Psoas muscle (tissue), 8 donors: Measurements from ENCODE around the gene HEATR3. TPM values are rescaled to one million over a fixed set of nuclear protein-coding genes. Genes with fewer than 3 reads are reported as not detected.

ENCODE experiments used
- ATAC-seq, 4 donors: fragments of 200-7000 bp; cut with Tn5 transposase; one replicate each; pipeline ENCODE4 v1.9.1; 2020; ENCODE audit warnings: moderate library complexity in 3 of 4, mild to moderate bottlenecking in 2 of 4
- DNase-seq, 2 donors: peaks; one replicate each; pipeline ENCODE4 v3.0.0-alpha.2; 2020
- H3K27ac ChIP-seq: fragments of 200-600 bp; one replicate; pipeline ENCODE4 v1.8.0; 2022
- H3K27me3 ChIP-seq, 3 donors: fragments of 200-600 bp in 1 of 3; one replicate each; pipeline versions ENCODE4 v1.6.1 to v1.8.0; 2013 to 2022; ENCODE audit warnings: low read length in 2 of 3, mild to moderate bottlenecking in 2 of 3, moderate library complexity in 1 of 3; ENCODE audit not compliant: insufficient read depth in 3 of 3
- H3K36me3 ChIP-seq, 2 donors: fragments of 200-600 bp in 1 of 2; one replicate each; pipeline versions ENCODE4 v1.6.1 to v1.8.0; 2013 to 2022; ENCODE audit warnings: low read depth in 1 of 2, mild to moderate bottlenecking in 1 of 2, moderate library complexity in 1 of 2; ENCODE audit not compliant: insufficient read depth in 1 of 2
- H3K4me1 ChIP-seq: fragments of 200-600 bp; one replicate; pipeline ENCODE4 v1.8.0; 2022
- H3K4me3 ChIP-seq: fragments of 200-600 bp; one replicate; pipeline ENCODE4 v1.8.0; 2022; ENCODE audit warnings: mild to moderate bottlenecking
- H3K9me3 ChIP-seq: fragments of 200-600 bp; one replicate; pipeline ENCODE4 v1.8.0; 2022
- WGBS, 3 donors: extraction: QIAGEN DNeasy Blood & Tissue Kit; methylation state at CpG; one replicate each; pipeline versions ENCODE4 v1.1.6 to v1.1.7; 2013; 5-methylcytosine and 5-hydroxymethylcytosine counted together
- intact Hi-C, 2 donors: fragments of 100-400 bp; cut with DNase I; formaldehyde crosslinking; loops; one replicate each; pipeline versions ENCODE4 v1.11.0 to v1.14.2; 2022
- polyA plus RNA-seq, 3 donors: library from polyadenylated mRNA; stranded (reverse); fragments of 200-250 nt; gene quantifications; one replicate each; pipeline ENCODE4 v1.2.3, GENCODE V29; 2013
- total RNA-seq, 4 donors: library from RNA; stranded (reverse); fragmentation: NEBNext Ultra II Directional in 2 of 4; extraction: Animal tissue kit (Norgen Biotek cat#: 25700) in 2 of 4; gene quantifications; one replicate each; pipeline versions ENCODE4 v1.2.1 to v1.2.4, GENCODE V29; 2021 to 2023
- TF ChIP-seq, protein P1 (sequence below): fragments of 200-600 bp; IDR thresholded peaks from one replicate; pipeline ENCODE4 v1.8.0; 2022; ENCODE audit warnings: antibody characterized with exemption
- donor health status: healthy with polysubstance abuse.
- donor health status: DM: no; HTN: no; CAD: no; lungs with moderate emphysema.
- donor health status: Bipolar disorder and iron deficiency.
- donor health status: healthy.
- donor health status: DM: yes; HTN: yes; CAD: no.
- donor health status: DM: no; HTN: no; CAD: no.
- donor health status: DM: no; HTN: no; CAD: no.
- donor health status: DM: yes; HTN: yes; CAD: no.

Gene HEATR3
- total and polyA plus RNA-seq, 7 donors, result 8.6 to 20.9 (median 12.1) TPM

DNA sequence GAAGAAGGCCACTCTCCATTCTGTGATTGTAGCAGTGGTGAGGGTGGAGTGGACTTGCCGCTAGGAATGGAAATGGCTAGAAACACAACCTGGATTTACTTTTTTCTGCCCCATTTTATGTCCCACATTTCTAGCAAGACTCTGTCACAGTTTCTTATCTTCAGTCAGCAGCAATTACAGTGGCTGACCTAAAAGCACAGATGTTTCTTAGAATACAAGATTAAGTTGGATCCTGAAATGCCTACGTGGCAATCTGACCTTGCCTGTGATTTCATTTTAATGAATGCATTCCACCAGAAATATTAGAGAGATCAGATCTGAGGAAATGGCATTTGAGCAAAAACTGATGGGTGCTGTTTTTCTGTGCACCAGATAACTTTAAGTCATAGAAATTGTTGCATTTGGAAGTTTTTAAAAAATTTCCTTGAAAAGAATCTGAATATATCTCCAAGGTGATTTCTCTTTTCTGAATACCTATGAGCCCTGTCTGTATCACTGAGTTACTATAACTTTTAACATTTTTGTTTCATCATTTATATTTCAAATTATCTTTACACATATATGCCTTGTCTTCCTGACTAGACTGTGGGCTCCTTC, 5.4 kb downstream of the HEATR3 start:
- ATAC-seq (no peak), DNase-seq (no peak)
- Histone ChIP-seq H3K9me3 (no peaks in the 10 kb centered on the region), H3K36me3 (peaks cover 9 to 45% of the 10 kb centered on the region in 2 donors), H3K4me1 (peaks cover 22% of the 10 kb centered on the region), H3K4me3 (no peak overlapping the region), H3K27me3 (no peaks in the 10 kb centered on the region), H3K27ac (no peak overlapping the region)
- WGBS, 3 donors, result 65 to 81% (median 69%) methylated on average over 2 of the region's 2 CpGs
- intact Hi-C loops, result no loop called here
- TF ChIP-seq, protein P1, sequence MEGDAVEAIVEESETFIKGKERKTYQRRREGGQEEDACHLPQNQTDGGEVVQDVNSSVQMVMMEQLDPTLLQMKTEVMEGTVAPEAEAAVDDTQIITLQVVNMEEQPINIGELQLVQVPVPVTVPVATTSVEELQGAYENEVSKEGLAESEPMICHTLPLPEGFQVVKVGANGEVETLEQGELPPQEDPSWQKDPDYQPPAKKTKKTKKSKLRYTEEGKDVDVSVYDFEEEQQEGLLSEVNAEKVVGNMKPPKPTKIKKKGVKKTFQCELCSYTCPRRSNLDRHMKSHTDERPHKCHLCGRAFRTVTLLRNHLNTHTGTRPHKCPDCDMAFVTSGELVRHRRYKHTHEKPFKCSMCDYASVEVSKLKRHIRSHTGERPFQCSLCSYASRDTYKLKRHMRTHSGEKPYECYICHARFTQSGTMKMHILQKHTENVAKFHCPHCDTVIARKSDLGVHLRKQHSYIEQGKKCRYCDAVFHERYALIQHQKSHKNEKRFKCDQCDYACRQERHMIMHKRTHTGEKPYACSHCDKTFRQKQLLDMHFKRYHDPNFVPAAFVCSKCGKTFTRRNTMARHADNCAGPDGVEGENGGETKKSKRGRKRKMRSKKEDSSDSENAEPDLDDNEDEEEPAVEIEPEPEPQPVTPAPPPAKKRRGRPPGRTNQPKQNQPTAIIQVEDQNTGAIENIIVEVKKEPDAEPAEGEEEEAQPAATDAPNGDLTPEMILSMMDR, result no peak

DNA sequence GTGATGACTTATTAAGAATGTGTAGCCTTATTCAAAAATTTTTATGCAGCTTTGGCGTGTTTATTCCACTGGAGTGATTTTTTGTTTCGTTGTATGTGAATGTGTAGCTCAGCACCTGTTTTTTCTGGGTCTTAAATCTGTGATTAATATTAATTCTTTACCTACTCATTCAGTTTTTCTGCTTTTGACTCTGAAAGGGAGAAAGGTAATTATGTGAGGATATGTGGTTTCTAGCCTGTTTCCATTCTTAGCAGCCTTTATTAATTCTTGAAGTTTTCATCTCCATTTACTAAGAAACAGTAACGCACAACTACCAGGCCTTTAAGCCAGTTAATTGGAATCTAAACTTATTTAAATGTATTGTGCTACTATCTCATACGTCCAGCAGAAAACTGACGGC, 7.0 kb downstream of the HEATR3 start:
- Histone ChIP-seq H3K36me3 (peaks cover 9 to 60% of the 10 kb centered on the region in 2 donors), H3K9me3 (no peaks in the 10 kb centered on the region), H3K27me3 (no peaks in the 10 kb centered on the region), H3K27ac (no peak overlapping the region), H3K4me1 (peaks cover 10% of the 10 kb centered on the region), H3K4me3 (no peak overlapping the region)
- TF ChIP-seq, protein P1, result no peak
- DNase-seq, result no peak
- intact Hi-C loops, result no loop called here
- ATAC-seq, result no peak
- 89 to 91% (median 89%) methylated on average over 5 of the region's 5 CpGs for WGBS, 3 donors

DNA sequence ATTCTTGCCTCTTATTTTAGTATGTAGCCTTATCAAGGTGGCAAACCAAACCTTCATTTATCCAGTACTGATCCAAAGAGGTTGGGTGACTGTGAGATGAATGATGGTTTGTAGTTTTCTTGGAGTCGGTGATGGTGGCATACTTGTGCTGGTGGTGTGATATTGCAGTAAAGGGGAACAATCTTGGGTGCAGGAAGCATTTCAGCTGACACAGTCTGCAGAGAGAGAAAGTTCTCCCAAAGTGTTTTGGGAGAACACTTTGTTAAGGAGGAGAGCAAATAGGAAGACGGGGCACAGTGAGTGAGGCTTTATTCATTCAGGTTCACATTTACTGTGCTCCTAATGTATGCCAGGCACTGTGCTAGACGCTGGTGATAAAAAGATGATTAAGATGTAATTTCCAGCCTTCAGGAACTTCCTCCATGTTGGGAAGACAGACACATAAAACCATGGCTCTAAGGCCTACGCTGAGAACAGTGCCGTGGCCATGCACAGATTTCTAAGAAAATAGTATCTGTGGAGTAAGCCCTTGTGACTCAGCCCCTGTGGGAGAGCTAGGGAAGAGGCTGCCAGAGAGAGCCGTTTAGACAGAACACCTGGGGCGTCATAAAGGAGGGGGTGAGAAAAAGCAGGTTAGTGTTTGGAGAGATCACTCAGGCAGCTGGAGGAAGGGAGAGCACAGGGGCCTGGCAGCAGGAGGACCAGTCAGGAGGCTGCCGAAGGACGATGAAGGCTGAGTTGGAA, 13.8 kb downstream of the HEATR3 start:
- WGBS, 3 donors, result 82 to 90% (median 83%) methylated on average over 9 of the region's 9 CpGs
- TF ChIP-seq, protein P1, result no peak
- H3K36me3 ChIP-seq, result peaks cover 8 to 90% of the 10 kb centered on the region in 2 donors
- no peak overlapping the region for H3K27ac ChIP-seq
- no peaks in the 10 kb centered on the region for H3K4me1 ChIP-seq
- DNase-seq, result no peak
- intact Hi-C loops, result no loop called here
- no peak overlapping the region for H3K4me3 ChIP-seq
- no peaks in the 10 kb centered on the region for H3K9me3 ChIP-seq
- no peaks in the 10 kb centered on the region for H3K27me3 ChIP-seq
- no peak for ATAC-seq

DNA sequence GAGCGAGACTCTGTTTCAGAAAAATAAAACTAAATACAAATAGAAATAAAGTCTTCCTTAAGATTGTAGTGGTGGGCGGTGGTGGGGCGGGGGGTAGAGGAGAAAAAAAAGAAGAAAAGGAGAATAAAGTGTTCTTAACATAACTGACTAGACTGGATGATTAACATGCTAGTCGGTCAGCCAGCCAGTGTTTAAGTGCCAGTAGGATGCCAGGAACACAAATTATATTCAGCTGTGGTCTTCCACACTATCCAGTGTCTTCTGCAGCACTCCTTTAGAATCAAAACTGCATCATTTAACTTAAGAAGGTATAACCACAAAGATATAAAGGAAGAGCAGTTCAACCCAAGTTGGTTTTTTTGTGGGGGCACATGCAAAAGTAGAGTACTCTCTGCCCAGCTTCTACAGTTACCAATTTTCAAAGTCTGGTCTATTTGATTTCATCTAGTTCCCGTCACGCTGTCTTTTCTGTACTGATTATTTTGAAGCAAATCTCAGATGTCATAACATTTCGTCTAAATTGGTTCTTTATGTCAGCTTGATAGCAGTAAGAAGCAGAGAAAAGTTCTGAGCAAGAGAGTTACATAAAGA, 15.8 kb downstream of the HEATR3 start:
- intact Hi-C loops, result no loop called here

More for the DNA sequence above, 15.8 kb downstream of the HEATR3 start:
- ATAC-seq, result no peak
- Histone ChIP-seq H3K4me3 (no peak overlapping the region), H3K9me3 (no peaks in the 10 kb centered on the region), H3K4me1 (no peaks in the 10 kb centered on the region), H3K27me3 (no peaks in the 10 kb centered on the region), H3K27ac (no peak overlapping the region), H3K36me3 (peaks cover 8 to 97% of the 10 kb centered on the region in 2 donors)
- TF ChIP-seq, protein P1, result no peak
- 88 to 90% (median 90%) methylated on average over 7 of the region's 7 CpGs for WGBS, 3 donors
- no peak for DNase-seq
